Neuronal stem cell (in vitro differentiated cells): ENCODE measurements around the gene GLMN.

Experiments used
- DNase-seq: peaks from one replicate; pipeline ENCODE4 v3.0.0-alpha.2; 2013; ENCODE audit warnings: low spot score
- H2AFZ ChIP-seq: one replicate; pipeline ENCODE4 v1.6.1; 2013; ENCODE audit warnings: mild to moderate bottlenecking, low read length, inconsistent platforms
- H2AK5ac ChIP-seq: 2 replicates; pipeline ENCODE4 v1.6.1; 2013; ENCODE audit warnings: low read depth, mild to moderate bottlenecking, inconsistent platforms, low read length, moderate library complexity, mixed read lengths
- H2BK120ac ChIP-seq: 2 replicates; pipeline ENCODE4 v1.6.1; 2013; ENCODE audit warnings: low read depth, mild to moderate bottlenecking, inconsistent platforms, low read length, moderate library complexity, mixed read lengths
- H2BK12ac ChIP-seq: one replicate; pipeline ENCODE4 v1.6.1; 2013; ENCODE audit warnings: low read length, inconsistent platforms
- H2BK15ac ChIP-seq: 2 replicates; pipeline ENCODE4 v1.6.1; 2013; ENCODE audit warnings: mild to moderate bottlenecking, low read length, inconsistent platforms, mixed read lengths
- H2BK5ac ChIP-seq: one replicate; pipeline ENCODE4 v1.6.1; 2013; ENCODE audit warnings: inconsistent platforms, mild to moderate bottlenecking, low read length, moderate library complexity
- H3K14ac ChIP-seq: one replicate; pipeline ENCODE4 v1.6.1; 2013; ENCODE audit warnings: low read length, inconsistent platforms
- H3K18ac ChIP-seq: 2 replicates; pipeline ENCODE4 v1.6.1; 2013; ENCODE audit warnings: low read length, inconsistent platforms
- H3K23ac ChIP-seq: 2 replicates; pipeline ENCODE4 v1.6.1; 2013; ENCODE audit warnings: low read depth, mild to moderate bottlenecking, mixed read lengths, low read length, inconsistent platforms; ENCODE audit not compliant: poor library complexity
- H3K27ac ChIP-seq: replicated peaks from 3 replicates; pipeline ENCODE4 v1.5.1; 2013; ENCODE audit warnings: low read length, inconsistent platforms
- H3K27me3 ChIP-seq, 3 experiments: 2 replicates each; pipeline ENCODE4 v1.6.1; 2013; ENCODE audit warnings: low read length in 3 of 3, mild to moderate bottlenecking in 2 of 3, inconsistent platforms in 1 of 3, low read depth in 1 of 3, mixed read lengths in 1 of 3, moderate library complexity in 1 of 3; ENCODE audit not compliant: control insufficient read depth in 3 of 3, insufficient read depth in 3 of 3
- H3K36me3 ChIP-seq, 2 donors: replicated peaks in 1 of 2; 2 replicates each; pipeline ENCODE4 v1.6.1; 2013; ENCODE audit warnings: low read length in 2 of 2; ENCODE audit not compliant: control insufficient read depth in 2 of 2, insufficient read depth in 2 of 2
- H3K4ac ChIP-seq: 2 replicates; pipeline ENCODE4 v1.6.1; 2013; ENCODE audit warnings: inconsistent platforms, mild to moderate bottlenecking, low read length, moderate library complexity
- H3K4me1 ChIP-seq, 2 donors: 1 replicate in 1 of 2; 2 replicates in 1 of 2; pipeline ENCODE4 v1.6.1; 2013; ENCODE audit warnings: low read length in 2 of 2, low read depth in 1 of 2; ENCODE audit not compliant: control insufficient read depth in 2 of 2, insufficient read depth in 1 of 2
- H3K4me2 ChIP-seq: one replicate; pipeline ENCODE4 v1.6.1; 2013; ENCODE audit warnings: mild to moderate bottlenecking, low read length, inconsistent platforms; ENCODE audit not compliant: insufficient read depth, poor library complexity, severe bottlenecking
- H3K4me3 ChIP-seq, 2 donors: 2 replicates each; pipeline ENCODE4 v1.5.1; 2013; ENCODE audit warnings: low read length in 2 of 2, mild to moderate bottlenecking in 2 of 2, inconsistent platforms in 1 of 2, moderate library complexity in 1 of 2
- H3K79me1 ChIP-seq: one replicate; pipeline ENCODE4 v1.6.1; 2013; ENCODE audit warnings: low read depth, mild to moderate bottlenecking, inconsistent platforms, low read length, moderate library complexity
- H3K9ac ChIP-seq: one replicate; pipeline ENCODE4 v1.6.1; 2013; ENCODE audit warnings: mild to moderate bottlenecking, low read depth, low read length, inconsistent platforms; ENCODE audit not compliant: poor library complexity
- H3K9me3 ChIP-seq, 2 donors: replicated peaks in 1 of 2; 2 replicates each; pipeline versions ENCODE3 to v1.6.1; 2013; ENCODE audit warnings: low read length in 2 of 2, mild to moderate bottlenecking in 2 of 2, inconsistent platforms in 1 of 2, low read depth in 1 of 2, mixed read lengths in 1 of 2, moderate library complexity in 1 of 2; ENCODE audit not compliant: control insufficient read depth in 2 of 2, insufficient read depth in 1 of 2
- H4K8ac ChIP-seq: one replicate; pipeline ENCODE4 v1.6.1; 2013; ENCODE audit warnings: low read depth, mild to moderate bottlenecking, inconsistent platforms, low read length, moderate library complexity
- H4K91ac ChIP-seq: one replicate; pipeline ENCODE4 v1.6.1; 2013; ENCODE audit warnings: low read length, low read depth, mild to moderate bottlenecking, inconsistent platforms; ENCODE audit not compliant: poor library complexity
- WGBS, 2 donors: extraction: QIAGEN DNeasy Blood & Tissue Kit; methylation state at CpG; one replicate each; pipeline ENCODE4 v1.1.7; 2013; ENCODE audit warnings: missing lambda C conversion rate in 2 of 2, mixed read lengths in 1 of 2; ENCODE audit not compliant: insufficient read length in 2 of 2, insufficient replicate concordance in 1 of 2; ENCODE audit errors: extremely low coverage in 2 of 2; 5-methylcytosine and 5-hydroxymethylcytosine counted together

The GLMN gene

GRCh38 chr1:92203105-92203504 lies 95.7 kb downstream of the GLMN start:
- Histone ChIP-seq H3K23ac (no peak overlapping the region), H2BK15ac (no peak overlapping the region), H3K4me2 (no peak overlapping the region), H3K4me3 (no peak overlapping the region), H3K4me1 (no peaks in the 10 kb centered on the region), H2AK5ac (no peak overlapping the region), H3K36me3 (no peaks in the 10 kb centered on the region), H3K9ac (no peak overlapping the region), H3K18ac (no peak overlapping the region), H3K9me3 (peaks cover 0 to 4% of the 10 kb centered on the region in 2 donors), H3K27ac (no peak overlapping the region), H3K4ac (no peak overlapping the region), H3K79me1 (no peaks in the 10 kb centered on the region), H2BK120ac (no peak overlapping the region), H4K91ac (no peak overlapping the region), H3K14ac (no peak overlapping the region), H3K27me3 (no peaks in the 10 kb centered on the region), H2BK5ac (no peak overlapping the region), H2AFZ (no peak overlapping the region), H4K8ac (no peak overlapping the region), H2BK12ac (no peak overlapping the region)
- no peak for DNase-seq

GRCh38 chr1:92201973-92202372 lies 96.8 kb downstream of the GLMN start:
- Histone ChIP-seq H3K9ac (no peak overlapping the region), H3K9me3 (peaks cover 0 to 4% of the 10 kb centered on the region in 2 donors), H4K8ac (no peak overlapping the region), H2BK5ac (no peak overlapping the region), H2BK120ac (no peak overlapping the region), H3K4me3 (no peak overlapping the region), H3K27ac (no peak overlapping the region), H3K79me1 (no peaks in the 10 kb centered on the region), H3K18ac (no peak overlapping the region), H3K27me3 (no peaks in the 10 kb centered on the region), H2AFZ (no peak overlapping the region), H3K4me2 (no peak overlapping the region), H2BK15ac (no peak overlapping the region), H3K4me1 (no peaks in the 10 kb centered on the region), H3K23ac (no peak overlapping the region), H2AK5ac (no peak overlapping the region), H4K91ac (no peak overlapping the region), H3K36me3 (no peaks in the 10 kb centered on the region), H2BK12ac (no peak overlapping the region), H3K4ac (no peak overlapping the region), H3K14ac (no peak overlapping the region)
- WGBS, 2 donors: no CpG with 5 or more reads among the region's 5 CpGs
- no peak for DNase-seq
